HG03103 (cell line): Measurements from ENCODE around the gene H6PD.

ENCODE experiments used
- ATAC-seq: cut with Tn5 transposase; IDR thresholded peaks from one replicate; pipeline ENCODE4 v1.9.1; 2021; ENCODE audit warnings: low read depth; ENCODE audit not compliant: unreplicated experiment

The H6PD gene

GRCh38 chr1:9234223-9235095, at the start of gene H6PD:
TSS of gene H6PD (plus strand) at chr1:9234774. CDS start at chr1:9244935, 10,161 bp downstream.
- ATAC-seq, result peak; percentile 63

GRCh38 chr1:9186082-9186859, 48.3 kb upstream of the H6PD start:
- ATAC-seq, result no peak

GRCh38 chr1:9187004-9187403, 47.6 kb upstream of the H6PD start:
- no peak for ATAC-seq

GRCh38 chr1:9190234-9190633, 44.3 kb upstream of the H6PD start:
- ATAC-seq, result no peak

- no peak for ATAC-seq
Measured at GRCh38 chr1:9191231-9191630, 43.3 kb upstream of the H6PD start.

- ATAC-seq, result no peak
Measured at GRCh38 chr1:9192578-9193232, 41.9 kb upstream of the H6PD start.

- ATAC-seq, result no peak
Measured at GRCh38 chr1:9193233-9193625, 41.3 kb upstream of the H6PD start.

- no peak for ATAC-seq
Measured at GRCh38 chr1:9194024-9194423, 40.5 kb upstream of the H6PD start.

GRCh38 chr1:9195651-9196050, 38.9 kb upstream of the H6PD start:
- no peak for ATAC-seq

- ATAC-seq, result no peak
Measured at GRCh38 chr1:9196129-9197040, 38.2 kb upstream of the H6PD start.

- no peak for ATAC-seq
Measured at GRCh38 chr1:9197186-9198099, 37.1 kb upstream of the H6PD start.

- no peak for ATAC-seq
Measured at GRCh38 chr1:9198538-9199361, 35.8 kb upstream of the H6PD start.

GRCh38 chr1:9200441-9200840, 34.1 kb upstream of the H6PD start:
- no peak for ATAC-seq

- ATAC-seq, result no peak
Measured at GRCh38 chr1:9201401-9202239, 33.0 kb upstream of the H6PD start.

- ATAC-seq, result no peak
Measured at GRCh38 chr1:9202240-9202870, 32.2 kb upstream of the H6PD start.

- no peak for ATAC-seq
Measured at GRCh38 chr1:9203511-9203982, 31.0 kb upstream of the H6PD start.
